ENCODE measurements around the gene GPATCH1.

The GPATCH1 gene

DNA sequence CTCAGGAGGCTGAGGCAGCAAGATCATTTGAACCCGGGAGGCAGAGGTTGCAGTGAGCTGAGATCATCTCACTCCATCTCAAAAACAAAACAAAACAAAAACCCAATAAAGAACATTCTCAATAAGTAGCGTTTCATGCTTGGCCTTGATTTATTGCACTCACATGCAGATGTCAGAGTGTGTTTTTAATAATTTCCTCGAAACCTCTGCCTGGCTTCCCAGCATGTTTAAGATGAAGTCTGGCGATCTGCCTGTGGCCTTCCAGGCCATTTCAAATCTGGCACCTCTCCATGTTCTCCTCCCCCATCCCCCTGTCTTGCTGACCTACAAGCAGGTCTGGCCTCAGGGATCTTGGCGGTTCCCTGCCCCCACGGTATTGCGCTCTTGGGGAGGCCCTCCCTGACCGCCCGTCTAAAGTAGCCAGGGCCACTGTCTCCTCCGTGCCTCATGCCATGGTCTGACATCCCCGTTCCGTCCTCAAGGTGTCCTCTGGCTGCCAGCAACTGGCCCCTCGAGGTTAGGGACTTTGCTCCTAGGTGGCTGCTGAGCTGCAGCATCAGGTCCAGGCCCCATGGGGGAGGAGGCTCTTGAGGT lies 52.6 kb downstream of the GPATCH1 start:
- no peaks in the 10 kb centered on the region for H4K20me1 ChIP-seq (ENCODE audit: insufficient read depth, low read length, poor library complexity, severe bottlenecking)
- no peaks in the 10 kb centered on the region for H3K4me1 ChIP-seq (ENCODE audit: insufficient read depth, low read length, poor library complexity, severe bottlenecking)
- no peaks in the 10 kb centered on the region for H3K27me3 ChIP-seq (ENCODE audit: insufficient read depth, low read length, poor library complexity, severe bottlenecking)
- H3K4me2 ChIP-seq (ENCODE audit: low read depth, low read length, poor library complexity, severe bottlenecking), result no peak overlapping the region
- no peak overlapping the region for H2AFZ ChIP-seq (ENCODE audit: low read length)
- no peak overlapping the region for H3K9ac ChIP-seq (ENCODE audit: low read depth, low read length, poor library complexity, severe bottlenecking)
- H3K79me2 ChIP-seq (ENCODE audit: insufficient read depth, low read length), result no peaks in the 10 kb centered on the region
- no peaks in the 10 kb centered on the region for H3F3A ChIP-seq (ENCODE audit: low read depth)
- peaks cover 3% of the 10 kb centered on the region; the same call in 1 of the 2 replicates for H3K36me3 ChIP-seq (ENCODE audit: insufficient read depth, low read length)
- H3K4me3 ChIP-seq (ENCODE audit: low read length, poor library complexity, severe bottlenecking), result no peak overlapping the region
- H3K9me2 ChIP-seq (replicated peaks; ENCODE audit: low read depth, low read length), result no peaks in the 10 kb centered on the region
- no peak for TF ChIP-seq EZH2phosphoT487 (IDR thresholded peaks at IDR 0.05; ENCODE audit: borderline replicate concordance)
- TF ChIP-seq, protein P1, sequence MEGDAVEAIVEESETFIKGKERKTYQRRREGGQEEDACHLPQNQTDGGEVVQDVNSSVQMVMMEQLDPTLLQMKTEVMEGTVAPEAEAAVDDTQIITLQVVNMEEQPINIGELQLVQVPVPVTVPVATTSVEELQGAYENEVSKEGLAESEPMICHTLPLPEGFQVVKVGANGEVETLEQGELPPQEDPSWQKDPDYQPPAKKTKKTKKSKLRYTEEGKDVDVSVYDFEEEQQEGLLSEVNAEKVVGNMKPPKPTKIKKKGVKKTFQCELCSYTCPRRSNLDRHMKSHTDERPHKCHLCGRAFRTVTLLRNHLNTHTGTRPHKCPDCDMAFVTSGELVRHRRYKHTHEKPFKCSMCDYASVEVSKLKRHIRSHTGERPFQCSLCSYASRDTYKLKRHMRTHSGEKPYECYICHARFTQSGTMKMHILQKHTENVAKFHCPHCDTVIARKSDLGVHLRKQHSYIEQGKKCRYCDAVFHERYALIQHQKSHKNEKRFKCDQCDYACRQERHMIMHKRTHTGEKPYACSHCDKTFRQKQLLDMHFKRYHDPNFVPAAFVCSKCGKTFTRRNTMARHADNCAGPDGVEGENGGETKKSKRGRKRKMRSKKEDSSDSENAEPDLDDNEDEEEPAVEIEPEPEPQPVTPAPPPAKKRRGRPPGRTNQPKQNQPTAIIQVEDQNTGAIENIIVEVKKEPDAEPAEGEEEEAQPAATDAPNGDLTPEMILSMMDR (conservative IDR thresholded peaks at IDR 0.05; ENCODE audit: low read length), result no peak
- no peaks in the 10 kb centered on the region for H3K9me3 ChIP-seq (ENCODE audit: insufficient read depth, low read depth, low read length)

DNA sequence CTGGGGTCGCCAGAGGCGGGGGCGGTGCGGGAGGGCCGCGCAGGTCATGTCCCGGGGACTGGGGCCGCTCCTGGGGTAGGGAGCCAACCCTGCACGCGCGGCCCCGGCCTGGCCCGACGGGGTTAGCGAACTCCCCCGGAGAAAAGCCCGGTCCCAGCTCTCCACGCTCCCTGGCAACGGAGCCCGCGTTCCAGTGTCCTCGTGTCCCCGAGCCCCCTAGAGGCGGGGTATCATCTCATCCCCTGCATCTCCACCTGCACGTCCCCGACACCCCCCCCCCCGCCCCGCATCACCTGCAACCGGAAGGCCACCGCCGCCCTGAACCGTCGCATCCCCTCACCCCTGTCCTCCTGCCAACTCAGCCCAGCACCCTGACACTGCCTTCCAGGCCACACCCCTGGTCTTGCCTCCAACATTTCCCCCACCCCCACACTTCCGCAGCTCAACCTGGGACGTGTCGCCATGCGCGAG lies 53.6 kb downstream of the GPATCH1 start:
- H3K4me2 ChIP-seq (ENCODE audit: low read depth, low read length, poor library complexity, severe bottlenecking), result no peak overlapping the region

DNA sequence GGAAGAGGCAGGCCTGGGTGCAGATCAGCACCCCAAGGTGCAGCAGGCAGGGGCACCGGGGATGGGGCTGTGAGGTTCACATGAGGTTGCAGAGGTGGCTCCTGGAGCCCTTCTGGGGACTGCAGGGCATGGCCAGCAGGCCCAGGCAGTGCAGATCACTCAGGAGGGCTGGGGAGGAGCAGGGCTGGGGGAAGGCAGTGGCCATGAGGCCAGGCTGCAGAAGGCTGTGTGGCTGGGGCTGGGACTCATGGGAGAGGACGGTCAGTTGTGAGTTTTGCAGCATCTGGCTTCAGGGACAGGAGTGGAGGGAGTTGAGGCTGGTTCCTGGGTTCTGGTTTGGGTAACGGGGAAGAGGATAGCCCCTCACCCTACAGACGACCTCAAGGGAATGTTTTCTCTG lies 58.2 kb downstream of the GPATCH1 start:
- H3K4me2 ChIP-seq (ENCODE audit: low read depth, low read length, poor library complexity, severe bottlenecking), result no peak overlapping the region
- no peaks in the 10 kb centered on the region for H3K9me2 ChIP-seq (replicated peaks; ENCODE audit: low read depth, low read length)
- no peak overlapping the region for H3K9ac ChIP-seq (ENCODE audit: low read depth, low read length, poor library complexity, severe bottlenecking)
- H3K4me3 ChIP-seq (ENCODE audit: low read length, poor library complexity, severe bottlenecking), result no peak overlapping the region
- H3K4me1 ChIP-seq (ENCODE audit: insufficient read depth, low read length, poor library complexity, severe bottlenecking), result no peaks in the 10 kb centered on the region
- no peaks in the 10 kb centered on the region for H4K20me1 ChIP-seq (ENCODE audit: insufficient read depth, low read length, poor library complexity, severe bottlenecking)
- no peak overlapping the region for H2AFZ ChIP-seq (ENCODE audit: low read length)
- H3F3A ChIP-seq (ENCODE audit: low read depth), result no peaks in the 10 kb centered on the region
- no peaks in the 10 kb centered on the region for H3K36me3 ChIP-seq (ENCODE audit: insufficient read depth, low read length)
- no peaks in the 10 kb centered on the region for H3K9me3 ChIP-seq (ENCODE audit: insufficient read depth, low read depth, low read length)
- no peaks in the 10 kb centered on the region for H3K27me3 ChIP-seq (ENCODE audit: insufficient read depth, low read length, poor library complexity, severe bottlenecking)
- no peaks in the 10 kb centered on the region for H3K79me2 ChIP-seq (ENCODE audit: insufficient read depth, low read length)
- TF ChIP-seq, protein P1 (conservative IDR thresholded peaks at IDR 0.05; ENCODE audit: low read length), result no peak
- TF ChIP-seq EZH2phosphoT487 (IDR thresholded peaks at IDR 0.05; ENCODE audit: borderline replicate concordance), result no peak

More for the DNA sequence above, 53.6 kb downstream of the GPATCH1 start:
- Histone ChIP-seq H3K9me3 (ENCODE audit: insufficient read depth, low read depth, low read length) (no peaks in the 10 kb centered on the region), H3K4me1 (ENCODE audit: insufficient read depth, low read length, poor library complexity, severe bottlenecking) (no peaks in the 10 kb centered on the region), H3K79me2 (ENCODE audit: insufficient read depth, low read length) (no peaks in the 10 kb centered on the region), H3K4me3 (ENCODE audit: low read length, poor library complexity, severe bottlenecking) (no peak overlapping the region), H3K9me2 (replicated peaks; ENCODE audit: low read depth, low read length) (no peaks in the 10 kb centered on the region), H2AFZ (ENCODE audit: low read length) (no peak overlapping the region), H3K9ac (ENCODE audit: low read depth, low read length, poor library complexity, severe bottlenecking) (no peak overlapping the region), H3K36me3 (ENCODE audit: insufficient read depth, low read length) (no peaks in the 10 kb centered on the region; the same call in 1 of the 2 replicates), H3K27me3 (ENCODE audit: insufficient read depth, low read length, poor library complexity, severe bottlenecking) (no peaks in the 10 kb centered on the region), H4K20me1 (ENCODE audit: insufficient read depth, low read length, poor library complexity, severe bottlenecking) (no peaks in the 10 kb centered on the region), H3F3A (ENCODE audit: low read depth) (no peaks in the 10 kb centered on the region)
- TF ChIP-seq EZH2phosphoT487 (IDR thresholded peaks at IDR 0.05; ENCODE audit: borderline replicate concordance), result no peak
- TF ChIP-seq, protein P1 (conservative IDR thresholded peaks at IDR 0.05; ENCODE audit: low read length), result no peak

Data from Loucy (cell line).